Superior temporal gyrus (tissue), 1 donor: ENCODE data around the gene ENPP6.

Source experiments
- DNase-seq: peaks from one replicate; pipeline ENCODE4 v3.0.0-alpha.2; 2016; ENCODE audit errors: extremely low spot score

The ENPP6 gene

GRCh38 chr4:184104419-184105101 lies 113.1 kb downstream of the ENPP6 start:
- no peak for DNase-seq

- DNase-seq: no peak
Observed at GRCh38 chr4:184103527-184104264, 114.0 kb downstream of the ENPP6 start.

- no peak for DNase-seq
Observed at GRCh38 chr4:184102927-184103326, 114.7 kb downstream of the ENPP6 start.

GRCh38 chr4:184102488-184102887 lies 115.2 kb downstream of the ENPP6 start:
- no peak for DNase-seq

- DNase-seq: no peak
Observed at GRCh38 chr4:184101711-184102110, 116.0 kb downstream of the ENPP6 start.

GRCh38 chr4:184100297-184100885 lies 117.3 kb downstream of the ENPP6 start:
- peak; percentile 77 for DNase-seq

GRCh38 chr4:184099535-184099966 lies 118.1 kb downstream of the ENPP6 start:
- DNase-seq: peak; percentile 78

- peak; percentile 31 for DNase-seq
Observed at GRCh38 chr4:184099000-184099399, 118.7 kb downstream of the ENPP6 start.

- no peak for DNase-seq
Observed at GRCh38 chr4:184097815-184098214, 119.9 kb downstream of the ENPP6 start.

- peak; percentile 51 for DNase-seq
Observed at GRCh38 chr4:184097241-184097605, 120.5 kb downstream of the ENPP6 start.

- DNase-seq: peak; percentile 47
Observed at GRCh38 chr4:184096561-184097240, 121.0 kb downstream of the ENPP6 start.

GRCh38 chr4:184094532-184095159 lies 123.0 kb downstream of the ENPP6 start:
- no peak for DNase-seq

- DNase-seq: no peak
Observed at GRCh38 chr4:184091986-184092385, 125.7 kb downstream of the ENPP6 start.

- no peak for DNase-seq
Observed at GRCh38 chr4:184090571-184090970, 127.1 kb downstream of the ENPP6 start.

GRCh38 chr4:184080674-184081073 lies 137.0 kb downstream of the ENPP6 start:
- DNase-seq: no peak

GRCh38 chr4:184074677-184075388 lies 142.8 kb downstream of the ENPP6 start:
- DNase-seq: no peak

- no peak for DNase-seq
Observed at GRCh38 chr4:184067931-184068554, 149.6 kb downstream of the ENPP6 start.

GRCh38 chr4:184066584-184067300 lies 150.9 kb downstream of the ENPP6 start:
- no peak for DNase-seq

GRCh38 chr4:184064877-184065276 lies 152.8 kb downstream of the ENPP6 start:
- no peak for DNase-seq

GRCh38 chr4:184062769-184063168 lies 154.9 kb downstream of the ENPP6 start:
- DNase-seq: no peak
